Neural cell (in vitro differentiated cells): Measurements from ENCODE around the gene CNTN4. TPM values are rescaled to one million over a fixed set of nuclear protein-coding genes. Genes with fewer than 3 reads are reported as not detected.

Experiments used
- H2AFZ ChIP-seq: fragments of 200-600, 300-800 bp; sonication (generic), shearing (Covaris generic); 2 replicates; pipeline ENCODE4 v1.6.0; 2014; ENCODE audit warnings: low read depth, mild to moderate bottlenecking, antibody characterized with exemption, low read length, moderate library complexity
- H3F3A ChIP-seq: fragments of 200-600 bp; shearing (Covaris generic); 2 replicates; pipeline ENCODE4 v1.6.1; 2016; ENCODE audit warnings: mild to moderate bottlenecking, moderate library complexity, mixed read lengths, antibody characterized with exemption, low read length; ENCODE audit not compliant: insufficient read depth, poor library complexity, severe bottlenecking
- H3K27ac ChIP-seq: fragments of 200-600, 300-800 bp; sonication (generic), shearing (Covaris generic); 2 replicates; pipeline ENCODE4 v1.5.1; 2014; ENCODE audit warnings: mild to moderate bottlenecking, low read length, moderate library complexity
- H3K27me3 ChIP-seq: fragments of 300-800, 200-600 bp; sonication (generic), shearing (Covaris generic); 2 replicates; pipeline ENCODE4 v1.6.0; 2014; ENCODE audit warnings: mild to moderate bottlenecking, low read depth, low read length, moderate library complexity; ENCODE audit not compliant: insufficient read depth
- H3K36me3 ChIP-seq: fragments of 300-800, 200-600 bp; sonication (generic), shearing (Covaris generic); 2 replicates; pipeline ENCODE4 v1.5.1; 2014; ENCODE audit warnings: mild to moderate bottlenecking, antibody characterized with exemption, low read length, moderate library complexity; ENCODE audit not compliant: insufficient read depth
- H3K4me2 ChIP-seq: fragments of 300-800, 200-600 bp; sonication (generic), shearing (Covaris generic); 2 replicates; pipeline ENCODE4 v1.6.0; 2014; ENCODE audit warnings: mild to moderate bottlenecking, low read length
- H3K4me3 ChIP-seq: fragments of 300-800, 200-600 bp; sonication (generic), shearing (Covaris generic); 2 replicates; pipeline ENCODE4 v1.5.1; 2014; ENCODE audit warnings: mild to moderate bottlenecking, low read length, moderate library complexity
- H3K79me2 ChIP-seq: fragments of 200-600 bp; shearing (Covaris generic); replicated peaks from 2 replicates; pipeline ENCODE4 v1.6.0; 2014; ENCODE audit warnings: mild to moderate bottlenecking, low read length, moderate library complexity; ENCODE audit not compliant: insufficient read depth
- H3K9ac ChIP-seq: fragments of 300-800, 200-600 bp; sonication (generic), shearing (Covaris generic); 2 replicates; pipeline ENCODE4 v1.6.1; 2016; ENCODE audit warnings: mild to moderate bottlenecking, low read length, mixed read lengths
- H3K9me2 ChIP-seq: fragments of 200-600 bp; shearing (Covaris generic); 2 replicates; pipeline ENCODE4 v1.6.1; 2016; ENCODE audit warnings: mild to moderate bottlenecking, low read length, mixed read lengths; ENCODE audit not compliant: insufficient read depth
- H3K9me3 ChIP-seq: fragments of 200-600, 300-800 bp; sonication (generic), shearing (Covaris generic); 2 replicates; pipeline ENCODE4 v1.6.1; 2016; ENCODE audit warnings: mild to moderate bottlenecking, mixed run types, low read length, moderate library complexity, mixed read lengths
- H4K20me1 ChIP-seq: fragments of 200-600 bp; shearing (Covaris generic); 2 replicates; pipeline ENCODE4 v1.6.1; 2016; ENCODE audit warnings: mild to moderate bottlenecking, mixed run types; ENCODE audit not compliant: insufficient read depth
- CTCF ChIP-seq: fragments of 450-650 bp; IDR thresholded peaks from 2 replicates; pipeline ENCODE4 v1.5.1; 2014; ENCODE audit warnings: antibody characterized with exemption, mild to moderate bottlenecking, moderate library complexity; ENCODE audit not compliant: poor library complexity, severe bottlenecking
- EP300 ChIP-seq: fragments of 450-650 bp; conservative IDR thresholded peaks from 2 replicates; pipeline ENCODE4 v1.6.1; 2014; ENCODE audit warnings: antibody characterized with exemption, mild to moderate bottlenecking, moderate library complexity; ENCODE audit not compliant: poor library complexity, severe bottlenecking
- EZH2 ChIP-seq: fragments of 200-600, 300-800 bp; shearing (Covaris generic), sonication (generic); IDR thresholded peaks from 2 replicates; pipeline ENCODE4 v1.6.1; 2014; ENCODE audit warnings: antibody characterized with exemption, low read length, borderline replicate concordance, mild to moderate bottlenecking; ENCODE audit not compliant: insufficient read depth, poor library complexity, severe bottlenecking
- MXI1 ChIP-seq: fragments of 450-650 bp; conservative IDR thresholded peaks from 2 replicates; pipeline ENCODE4 v1.6.1; 2014; ENCODE audit warnings: antibody characterized with exemption, mild to moderate bottlenecking; ENCODE audit not compliant: poor library complexity, severe bottlenecking
- POLR2AphosphoS5 ChIP-seq: IDR thresholded peaks from 2 replicates; pipeline ENCODE4 v1.6.1; 2012
- RAD21 ChIP-seq: fragments of 450-650 bp; conservative IDR thresholded peaks from 2 replicates; pipeline ENCODE4 v1.6.1; 2014; ENCODE audit warnings: antibody characterized with exemption, mild to moderate bottlenecking, moderate library complexity
- REST ChIP-seq: IDR thresholded peaks from 2 replicates; pipeline ENCODE4 v1.6.1; 2012; ENCODE audit warnings: borderline replicate concordance
- SMC3 ChIP-seq: fragments of 450-650 bp; conservative IDR thresholded peaks from 2 replicates; pipeline ENCODE4 v1.6.1; 2014; ENCODE audit warnings: antibody characterized with exemption, mild to moderate bottlenecking, moderate library complexity; ENCODE audit not compliant: poor library complexity
- TAF1 ChIP-seq: IDR thresholded peaks from 2 replicates; pipeline ENCODE4 v1.6.1; 2012; ENCODE audit warnings: low read depth
- polyA plus RNA-seq: library from polyadenylated mRNA; depleted of rRNA; stranded (reverse); fragments of >200 nt; gene quantifications from 2 replicates; pipeline ENCODE4 v1.2.3, GENCODE V29; 2014

CNTN4 gene
- polyA plus RNA-seq, 1 donor from 2014 or later: 10.6 TPM

DNA sequence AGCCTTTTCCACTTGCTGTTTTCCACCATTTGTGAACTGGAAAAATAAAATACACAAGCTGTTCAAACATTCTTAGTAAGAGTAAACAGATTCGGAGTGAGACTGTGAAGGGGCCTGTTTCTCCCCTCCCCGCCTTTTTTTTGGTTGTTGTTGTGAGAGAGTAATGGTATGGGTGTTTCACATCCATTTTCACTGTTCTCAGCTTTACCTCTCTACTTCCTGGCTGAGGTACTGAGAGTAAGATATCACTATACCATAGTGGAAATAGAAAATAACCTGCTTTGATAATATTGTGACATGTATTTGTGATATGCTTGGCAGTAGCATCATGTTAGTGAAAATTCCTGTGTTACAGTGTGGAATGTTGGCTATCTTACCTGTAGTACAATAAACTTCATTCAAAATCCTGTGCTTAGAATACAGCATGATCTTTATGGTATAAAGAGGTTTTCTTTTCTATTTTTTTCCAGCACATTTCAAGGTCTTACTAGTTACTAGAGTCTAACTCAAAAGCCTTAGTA lies 12.0 kb downstream of the CNTN4 start:
- Histone ChIP-seq H3K4me2 (no peak overlapping the region), H2AFZ (no peak overlapping the region), H3K4me3 (no peak overlapping the region), H4K20me1 (no peaks in the 10 kb centered on the region), H3K9me3 (no peaks in the 10 kb centered on the region), H3K9ac (no peak overlapping the region), H3K9me2 (no peaks in the 10 kb centered on the region), H3F3A (no peaks in the 10 kb centered on the region), H3K36me3 (no peaks in the 10 kb centered on the region), H3K27me3 (no peaks in the 10 kb centered on the region), H3K27ac (no peak overlapping the region), H3K79me2 (no peaks in the 10 kb centered on the region)
- TF ChIP-seq CTCF (no peak), EP300 (peak; percentile 87), EZH2 (no peak), RAD21 (no peak), MXI1 (no peak), TAF1 (no peak), REST (peak; percentile 93), SMC3 (no peak), POLR2AphosphoS5 (peak; percentile 98)

GRCh38 chr3:2114617-2115275 lies 16.1 kb downstream of the CNTN4 start:
- H3K9me3 ChIP-seq: no peaks in the 10 kb centered on the region
- no peaks in the 10 kb centered on the region for H3K27me3 ChIP-seq
- no peak overlapping the region for H3K4me2 ChIP-seq
- no peaks in the 10 kb centered on the region for H3K9me2 ChIP-seq
- H3K36me3 ChIP-seq: no peaks in the 10 kb centered on the region
- H3K79me2 ChIP-seq: no peaks in the 10 kb centered on the region
- TF ChIP-seq POLR2AphosphoS5: no peak
- H3K9ac ChIP-seq: no peak overlapping the region
- no peak overlapping the region for H3K27ac ChIP-seq
- H3F3A ChIP-seq: no peaks in the 10 kb centered on the region
- H2AFZ ChIP-seq: no peak overlapping the region
- no peak overlapping the region for H3K4me3 ChIP-seq
- no peaks in the 10 kb centered on the region for H4K20me1 ChIP-seq
